ENCODE data around the gene STK11.

DNA sequence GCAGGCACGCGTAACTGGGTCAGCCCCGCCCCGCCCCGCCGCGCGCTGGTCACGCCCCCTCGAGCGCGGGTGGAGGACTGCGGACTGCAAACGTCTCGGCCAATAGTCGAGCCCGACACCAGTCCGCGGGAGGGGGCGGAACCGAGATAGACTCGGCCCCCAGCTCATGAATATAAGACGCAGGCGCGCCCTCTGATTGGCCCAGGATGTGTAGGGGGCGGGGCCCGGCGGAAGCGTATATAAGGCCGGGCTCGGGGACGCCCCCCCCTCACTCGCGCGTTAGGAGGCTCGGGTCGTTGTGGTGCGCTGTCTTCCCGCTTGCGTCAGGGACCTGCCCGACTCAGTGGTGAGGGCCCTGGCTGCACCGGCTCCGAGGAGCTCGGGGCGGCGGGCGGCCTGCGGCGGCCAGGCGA, 63.5 kb downstream of the STK11 start, which contains the start of gene CIRBP:
- TF ChIP-seq RXRA (IDR thresholded peaks at IDR 0.05; ENCODE audit: borderline replicate concordance, low read depth) (no peak), TEAD4 (IDR thresholded peaks at IDR 0.05; ENCODE audit: borderline replicate concordance, insufficient read depth) (no peak)
- TF ChIP-seq, protein P1, sequence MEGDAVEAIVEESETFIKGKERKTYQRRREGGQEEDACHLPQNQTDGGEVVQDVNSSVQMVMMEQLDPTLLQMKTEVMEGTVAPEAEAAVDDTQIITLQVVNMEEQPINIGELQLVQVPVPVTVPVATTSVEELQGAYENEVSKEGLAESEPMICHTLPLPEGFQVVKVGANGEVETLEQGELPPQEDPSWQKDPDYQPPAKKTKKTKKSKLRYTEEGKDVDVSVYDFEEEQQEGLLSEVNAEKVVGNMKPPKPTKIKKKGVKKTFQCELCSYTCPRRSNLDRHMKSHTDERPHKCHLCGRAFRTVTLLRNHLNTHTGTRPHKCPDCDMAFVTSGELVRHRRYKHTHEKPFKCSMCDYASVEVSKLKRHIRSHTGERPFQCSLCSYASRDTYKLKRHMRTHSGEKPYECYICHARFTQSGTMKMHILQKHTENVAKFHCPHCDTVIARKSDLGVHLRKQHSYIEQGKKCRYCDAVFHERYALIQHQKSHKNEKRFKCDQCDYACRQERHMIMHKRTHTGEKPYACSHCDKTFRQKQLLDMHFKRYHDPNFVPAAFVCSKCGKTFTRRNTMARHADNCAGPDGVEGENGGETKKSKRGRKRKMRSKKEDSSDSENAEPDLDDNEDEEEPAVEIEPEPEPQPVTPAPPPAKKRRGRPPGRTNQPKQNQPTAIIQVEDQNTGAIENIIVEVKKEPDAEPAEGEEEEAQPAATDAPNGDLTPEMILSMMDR (IDR thresholded peaks at IDR 0.05): no peak
- TF ChIP-seq, protein P2, sequence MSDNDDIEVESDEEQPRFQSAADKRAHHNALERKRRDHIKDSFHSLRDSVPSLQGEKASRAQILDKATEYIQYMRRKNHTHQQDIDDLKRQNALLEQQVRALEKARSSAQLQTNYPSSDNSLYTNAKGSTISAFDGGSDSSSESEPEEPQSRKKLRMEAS (IDR thresholded peaks at IDR 0.05; ENCODE audit: low read depth): peak; percentile 48; the same call in 1 of the 2 replicates

All from SK-N-SH (cell line).